ENCODE results near the gene EPB41L5.
"Not testable (repeated sequence)": the region's sequence is repeated elsewhere in the genome, so short reads cannot be mapped to it uniquely, and the experiment has no call there.

EPB41L5 gene

DNA sequence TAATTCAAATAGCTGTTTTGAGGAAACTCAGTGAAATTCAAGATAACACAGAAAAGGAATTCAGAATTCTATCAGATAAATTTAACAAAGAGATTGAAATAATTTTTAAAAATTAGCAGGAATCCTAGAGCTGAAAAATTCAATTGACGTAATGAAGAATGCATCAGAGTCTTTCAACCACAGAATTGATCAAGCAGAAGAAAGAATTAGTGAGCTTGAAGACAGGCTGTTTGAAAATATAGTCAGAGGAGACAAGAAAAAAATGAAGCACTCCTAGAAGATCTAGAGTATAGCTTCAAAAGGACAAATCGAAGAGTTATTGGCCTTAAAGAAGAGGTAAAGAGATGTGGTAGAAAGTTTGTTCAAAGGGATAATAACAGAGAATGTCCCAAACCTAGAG is 122.1 kb downstream of the EPB41L5 start:
- in situ Hi-C loops (cut with HindIII; ENCODE audit: low sequenced_read_pairs): not testable (repeated sequence)

DNA sequence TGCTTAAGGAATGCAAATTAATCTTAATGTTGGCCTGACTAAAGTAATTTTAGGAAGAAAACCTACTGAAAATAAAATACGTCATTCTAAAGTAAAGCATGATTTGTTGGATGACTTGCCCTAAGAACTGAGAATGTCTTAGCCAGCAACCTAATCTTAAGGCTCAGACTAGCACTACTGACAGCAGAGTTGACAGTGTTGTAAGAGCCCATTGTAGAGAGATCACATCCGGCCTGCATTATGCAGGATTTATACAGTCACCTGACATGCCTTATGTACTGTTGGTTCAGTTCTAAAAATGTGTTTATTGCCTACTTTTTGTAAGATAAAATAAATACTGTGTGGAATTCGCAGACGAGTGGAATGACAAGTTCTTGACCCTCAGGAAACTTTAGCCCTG is 128.0 kb downstream of the EPB41L5 start:
- in situ Hi-C loops (cut with HindIII; ENCODE audit: low sequenced_read_pairs): no loop called here

DNA sequence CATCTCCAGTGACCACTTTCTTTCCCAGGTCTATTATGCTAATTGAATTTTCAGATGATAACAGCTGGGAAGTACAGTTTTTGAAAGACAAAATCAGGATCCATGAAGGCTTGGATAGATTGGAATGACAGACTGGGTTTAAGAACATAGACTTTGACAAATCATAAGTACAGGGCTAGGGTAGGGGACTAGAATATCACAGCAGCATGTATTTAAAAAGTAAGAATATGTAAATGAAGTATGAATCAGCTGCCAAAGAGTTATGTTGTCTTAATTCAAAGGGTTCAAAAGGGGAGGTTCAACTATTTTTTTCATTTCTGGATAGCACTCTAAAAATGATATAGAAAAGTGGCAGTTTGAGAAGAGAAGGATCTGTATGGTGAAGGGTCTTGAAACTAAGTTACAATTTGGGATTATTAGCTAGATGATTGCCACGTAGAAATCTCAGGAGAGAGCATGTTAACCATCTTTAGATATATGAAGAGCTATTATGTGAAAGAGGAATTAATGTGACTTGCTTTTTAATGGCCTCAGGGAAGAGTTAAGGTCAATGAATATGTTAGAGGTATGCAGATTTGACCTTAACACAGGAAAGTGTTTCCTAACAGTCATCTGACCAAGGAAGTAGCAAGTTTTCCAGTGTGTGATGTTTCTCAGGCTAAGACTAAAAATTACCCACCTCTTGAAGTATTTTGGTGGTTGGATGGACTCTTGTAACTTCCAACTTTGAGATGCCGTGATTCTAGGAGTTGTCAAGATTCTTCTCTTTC is 128.6 kb downstream of the EPB41L5 start:
- in situ Hi-C loops (cut with HindIII; ENCODE audit: low sequenced_read_pairs): no loop called here

DNA sequence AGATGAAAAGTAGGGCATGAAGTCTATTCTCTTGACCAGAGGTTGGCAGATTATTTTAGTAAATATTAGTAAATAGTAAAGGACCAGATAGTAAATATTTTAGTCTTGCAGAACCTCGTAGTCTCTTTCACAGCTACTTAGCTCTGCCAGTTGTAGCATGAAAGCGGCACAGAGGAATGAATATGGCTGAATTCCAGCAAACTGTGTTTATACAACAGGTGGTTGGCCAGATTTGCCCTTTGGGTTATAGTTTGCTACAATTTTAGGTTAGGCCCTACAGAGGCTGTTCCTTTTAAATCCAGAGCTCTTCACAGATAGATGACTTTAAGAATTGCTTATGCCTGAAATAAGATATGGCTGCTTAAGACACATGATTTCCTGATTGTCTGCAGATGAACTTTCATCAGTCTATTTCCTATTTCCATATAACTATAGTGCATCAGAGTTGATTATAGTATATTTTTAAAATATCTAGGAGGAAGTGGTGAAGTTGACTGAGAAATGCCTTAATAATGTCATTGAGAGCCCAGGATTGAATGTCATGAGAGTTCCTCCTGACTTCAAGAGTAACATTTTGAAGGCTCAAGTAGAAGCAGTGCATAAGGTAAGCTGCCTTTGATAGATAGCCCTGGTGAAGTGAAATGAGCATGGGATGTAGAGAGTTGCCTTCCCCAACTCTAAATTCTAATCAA is 129.8 kb downstream of the EPB41L5 start:
- in situ Hi-C loops (cut with HindIII; ENCODE audit: low sequenced_read_pairs): no loop called here

DNA sequence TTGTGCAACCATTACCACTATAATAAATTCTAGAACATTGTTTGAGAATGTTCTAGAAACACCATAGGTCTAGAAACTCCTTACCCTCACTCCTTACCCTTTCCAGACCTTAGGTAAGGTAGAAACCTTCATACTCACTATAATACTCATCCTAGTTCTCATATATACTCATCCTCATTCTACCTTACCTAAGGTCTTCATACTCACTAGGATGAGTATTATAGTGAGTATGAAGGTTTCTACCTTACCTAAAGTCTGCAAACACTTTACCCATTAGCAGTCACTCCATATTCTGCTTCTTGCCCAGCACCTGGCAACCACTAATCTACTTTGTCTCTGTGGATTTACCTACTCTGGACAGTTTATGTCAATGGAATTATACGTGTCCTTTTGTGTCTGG is 135.4 kb downstream of the EPB41L5 start:
- in situ Hi-C loops (cut with HindIII; ENCODE audit: low sequenced_read_pairs): no loop called here

DNA sequence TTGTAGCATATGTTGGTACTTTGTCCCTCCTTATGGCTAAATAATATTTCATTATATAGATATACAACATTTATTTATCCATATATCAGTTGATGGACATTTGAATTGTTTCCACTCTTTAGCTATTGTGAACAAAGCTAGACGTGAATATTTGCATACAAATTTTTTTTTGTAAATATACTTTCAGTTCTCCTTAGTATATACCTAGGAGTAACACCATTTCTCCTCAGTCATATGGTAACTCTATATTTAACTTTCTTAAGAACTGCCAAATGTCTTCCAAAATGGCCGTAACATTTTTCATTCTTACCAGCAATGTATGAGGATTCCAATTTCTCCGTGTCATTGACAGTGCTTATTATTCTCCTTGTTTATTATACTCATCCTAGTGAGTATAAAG is 135.8 kb downstream of the EPB41L5 start:
- in situ Hi-C loops (cut with HindIII; ENCODE audit: low sequenced_read_pairs): no loop called here

DNA sequence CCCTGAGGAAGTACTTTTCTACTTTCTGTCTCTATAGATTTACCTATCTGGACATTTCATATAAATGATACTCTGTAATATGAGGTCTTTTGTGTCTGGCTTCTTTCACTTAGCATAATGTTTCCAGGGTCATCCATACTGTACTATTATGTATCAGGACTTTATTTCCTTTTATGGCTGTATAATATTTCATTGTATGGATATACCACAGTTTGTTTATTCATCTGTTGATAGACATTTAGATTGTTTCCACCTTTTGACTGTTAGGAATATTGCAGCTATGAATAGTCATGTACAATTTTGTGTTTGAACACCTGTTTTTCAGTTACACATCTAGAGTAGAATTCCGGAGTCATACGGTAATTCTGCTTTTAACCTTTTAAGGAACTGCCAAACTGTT is 136.5 kb downstream of the EPB41L5 start:
- in situ Hi-C loops (cut with HindIII; ENCODE audit: low sequenced_read_pairs): no loop called here

DNA sequence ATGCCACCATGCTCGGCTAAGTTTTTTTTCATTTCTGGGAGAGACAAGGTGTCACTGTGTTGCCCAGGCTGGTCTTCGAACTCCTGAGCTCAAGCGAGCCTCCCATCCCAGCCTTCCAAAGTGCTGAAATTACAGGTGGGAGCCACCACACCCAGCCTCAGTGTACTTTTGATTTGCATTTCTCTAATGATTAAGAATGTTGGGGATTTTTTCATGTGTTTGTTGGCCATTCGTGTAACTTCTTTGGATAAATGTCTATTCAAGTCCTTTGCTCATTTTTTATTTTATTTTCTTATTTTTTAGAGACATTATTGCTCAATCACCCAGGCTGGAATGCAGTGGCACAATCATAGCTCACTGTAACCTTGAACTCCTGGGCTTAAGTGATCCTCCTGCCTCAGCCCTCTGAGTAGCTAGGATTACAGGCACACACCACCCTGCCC is 137.2 kb downstream of the EPB41L5 start:
- in situ Hi-C loops (cut with HindIII; ENCODE audit: low sequenced_read_pairs): no loop called here

DNA sequence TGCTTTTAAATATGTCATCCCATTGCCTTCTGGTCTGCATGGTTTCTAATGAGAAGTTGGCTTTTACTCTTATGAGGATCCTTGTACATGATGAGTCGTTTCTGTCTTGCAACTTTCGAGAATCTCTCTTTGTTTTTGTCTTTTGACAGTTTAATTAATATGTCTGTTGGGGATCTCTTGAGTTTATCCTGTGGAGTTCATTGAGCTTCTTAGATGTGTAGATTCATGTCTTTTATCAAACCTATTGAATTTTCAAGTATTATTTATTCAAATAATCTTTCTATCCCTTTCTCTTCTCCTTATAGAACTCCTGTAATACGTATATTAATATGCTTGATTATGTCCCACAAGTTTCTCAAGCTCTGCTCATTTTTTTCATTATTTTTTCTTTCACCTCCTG is 142.4 kb downstream of the EPB41L5 start:
- in situ Hi-C loops (cut with HindIII; ENCODE audit: low sequenced_read_pairs): no loop called here

DNA sequence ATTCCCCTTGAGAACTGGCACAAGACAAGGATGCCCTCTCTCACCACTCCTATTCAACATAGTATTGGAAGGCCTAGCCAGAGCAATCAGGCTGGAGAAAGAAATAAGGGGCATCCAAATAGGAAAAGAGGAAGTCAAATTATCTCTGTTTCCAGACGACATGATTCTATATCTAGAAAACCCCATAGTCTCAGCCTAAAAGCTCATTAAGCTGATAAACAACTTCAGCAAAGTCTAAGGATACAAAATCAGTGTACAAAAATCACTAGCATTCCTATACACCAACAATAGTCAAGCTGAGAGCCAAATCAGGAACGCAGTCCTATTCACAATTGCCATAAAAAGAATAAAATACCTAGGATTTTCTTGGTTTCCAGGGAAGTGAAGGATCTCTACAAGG is 145.8 kb downstream of the EPB41L5 start:
- in situ Hi-C loops (cut with HindIII; ENCODE audit: low sequenced_read_pairs): not testable (repeated sequence)

DNA sequence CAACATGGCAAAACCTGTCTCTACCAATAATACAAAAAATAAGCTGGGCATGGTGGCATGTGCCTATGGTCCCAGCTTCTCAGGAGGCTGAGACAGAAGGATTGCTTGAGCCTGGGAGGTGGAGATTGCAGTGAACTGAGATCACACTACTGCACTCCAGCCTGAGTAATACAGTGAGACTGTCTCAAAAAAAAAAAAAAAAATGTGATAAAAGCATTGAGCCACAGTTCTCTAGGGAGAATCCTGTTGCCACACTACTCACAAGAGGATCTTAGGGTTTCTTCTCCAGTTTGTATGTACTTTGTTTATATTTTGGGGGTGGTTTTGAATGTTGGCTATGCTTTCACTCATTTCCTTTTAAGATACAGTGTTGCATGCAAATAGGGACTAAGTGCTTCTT is 148.3 kb downstream of the EPB41L5 start:
- in situ Hi-C loops (cut with HindIII; ENCODE audit: low sequenced_read_pairs): no loop called here

DNA sequence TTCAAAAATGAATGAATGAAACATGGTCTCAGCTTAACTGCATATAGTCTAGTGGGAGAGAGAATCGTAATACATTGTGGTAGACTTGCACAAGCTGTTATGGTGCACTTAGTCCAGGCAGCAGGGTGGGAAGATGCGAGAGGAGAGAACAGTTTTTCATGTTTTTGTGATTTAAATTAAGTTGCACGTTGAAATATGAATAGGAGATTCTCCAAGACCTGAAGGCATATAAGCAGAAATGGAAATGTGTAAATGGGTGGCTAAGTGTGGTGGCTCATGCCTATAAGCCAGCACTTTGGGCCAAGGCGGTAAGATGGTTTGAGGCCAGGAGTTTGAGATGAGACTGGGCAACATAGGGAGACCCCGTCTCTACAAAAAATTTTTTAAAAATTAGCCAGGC is 149.8 kb downstream of the EPB41L5 start:
- in situ Hi-C loops (cut with HindIII; ENCODE audit: low sequenced_read_pairs): no loop called here

DNA sequence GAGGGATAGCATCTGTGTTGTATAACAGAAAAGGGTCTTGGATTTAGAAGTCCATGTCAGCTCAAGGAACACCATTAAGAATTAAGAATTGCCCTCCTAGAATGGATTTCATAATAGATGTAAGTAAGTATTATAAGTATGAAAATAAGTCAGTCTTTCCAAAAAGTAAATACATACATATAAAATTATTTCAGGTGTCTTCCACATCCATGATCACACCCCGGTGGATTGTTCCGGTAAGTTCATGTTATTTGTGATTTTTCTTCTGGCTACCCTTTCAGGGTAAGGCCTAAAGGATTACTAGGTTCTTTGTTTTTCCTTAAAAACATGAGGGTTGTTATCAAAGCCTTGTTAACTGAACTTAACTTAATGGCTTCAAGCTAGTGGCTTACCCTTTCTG is 154.4 kb downstream of the EPB41L5 start:
- in situ Hi-C loops (cut with HindIII; ENCODE audit: low sequenced_read_pairs): loop anchor here (5.0 kb wide), 1 partner anchor 60 kb away; no protein-coding TSS in a partner anchor

DNA sequence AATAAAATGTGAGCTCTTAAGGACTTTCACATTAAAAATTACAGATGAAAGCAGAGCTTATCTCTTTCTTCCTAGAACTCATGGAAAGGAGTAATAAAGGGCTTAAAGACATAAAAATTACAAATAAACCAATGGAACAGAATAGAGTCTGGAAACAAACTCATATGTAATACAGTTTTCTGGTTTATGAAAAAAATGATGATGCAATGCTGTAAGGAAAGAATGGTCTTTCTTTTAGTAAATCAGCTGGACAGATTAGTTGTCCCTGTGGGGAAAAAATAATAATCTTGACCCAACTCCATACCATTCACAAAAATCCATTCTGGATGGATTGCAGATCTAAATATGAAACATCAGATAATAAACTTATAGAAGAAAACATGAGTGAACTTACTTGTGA is 156.1 kb downstream of the EPB41L5 start:
- in situ Hi-C loops (cut with HindIII; ENCODE audit: low sequenced_read_pairs): loop anchor here (5.0 kb wide), 1 partner anchor 62 kb away; no protein-coding TSS in a partner anchor

DNA sequence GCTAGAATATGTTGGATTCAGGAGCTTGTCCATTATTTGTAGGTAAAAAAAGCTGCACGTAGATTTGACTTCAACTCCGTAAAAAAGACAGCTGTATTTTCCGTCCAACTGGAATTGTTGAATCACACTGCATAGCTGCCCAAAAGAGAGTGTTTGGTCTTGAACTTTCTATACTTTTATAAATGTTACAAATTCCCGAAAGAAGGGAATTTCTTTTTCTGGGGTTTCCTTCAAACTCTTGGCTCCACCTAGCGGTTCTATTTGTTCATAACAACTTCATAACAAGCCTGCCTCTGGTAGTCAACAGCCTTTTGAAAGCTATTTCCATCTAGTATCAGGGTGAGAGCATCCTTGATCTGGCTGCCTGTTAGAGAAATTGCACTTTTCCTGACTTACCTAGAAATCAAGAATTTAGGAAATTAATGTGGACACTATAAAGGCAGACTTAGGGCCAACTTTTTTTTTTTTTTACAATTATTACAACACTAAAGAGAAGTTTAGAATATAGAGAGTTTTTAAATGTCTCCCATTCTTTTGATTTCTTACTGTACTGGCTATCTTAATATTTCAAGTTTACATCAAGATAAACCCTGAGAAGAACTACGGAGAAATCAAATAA is 162.2 kb downstream of the EPB41L5 start:
- in situ Hi-C loops (cut with HindIII; ENCODE audit: low sequenced_read_pairs): no loop called here

DNA sequence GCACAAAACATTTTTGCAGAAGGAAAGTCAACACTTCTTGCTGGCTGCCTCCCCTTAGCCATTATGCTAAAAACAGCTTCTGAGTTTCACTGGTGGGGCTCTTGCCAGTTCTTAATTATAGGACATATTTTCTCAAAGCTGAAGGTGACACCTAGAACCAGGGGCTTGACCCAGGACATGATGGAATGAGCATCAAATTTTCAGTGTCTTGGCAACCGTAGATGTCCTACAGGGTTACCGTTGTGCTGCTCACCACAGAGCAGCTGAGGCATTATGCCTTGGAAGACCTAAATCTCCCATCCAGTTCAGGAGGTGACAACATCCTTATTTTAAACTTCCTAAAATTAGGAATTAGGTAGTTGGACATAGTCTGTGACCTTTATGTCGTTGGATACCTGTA is 163.6 kb downstream of the EPB41L5 start:
- in situ Hi-C loops (cut with HindIII; ENCODE audit: low sequenced_read_pairs): no loop called here

DNA sequence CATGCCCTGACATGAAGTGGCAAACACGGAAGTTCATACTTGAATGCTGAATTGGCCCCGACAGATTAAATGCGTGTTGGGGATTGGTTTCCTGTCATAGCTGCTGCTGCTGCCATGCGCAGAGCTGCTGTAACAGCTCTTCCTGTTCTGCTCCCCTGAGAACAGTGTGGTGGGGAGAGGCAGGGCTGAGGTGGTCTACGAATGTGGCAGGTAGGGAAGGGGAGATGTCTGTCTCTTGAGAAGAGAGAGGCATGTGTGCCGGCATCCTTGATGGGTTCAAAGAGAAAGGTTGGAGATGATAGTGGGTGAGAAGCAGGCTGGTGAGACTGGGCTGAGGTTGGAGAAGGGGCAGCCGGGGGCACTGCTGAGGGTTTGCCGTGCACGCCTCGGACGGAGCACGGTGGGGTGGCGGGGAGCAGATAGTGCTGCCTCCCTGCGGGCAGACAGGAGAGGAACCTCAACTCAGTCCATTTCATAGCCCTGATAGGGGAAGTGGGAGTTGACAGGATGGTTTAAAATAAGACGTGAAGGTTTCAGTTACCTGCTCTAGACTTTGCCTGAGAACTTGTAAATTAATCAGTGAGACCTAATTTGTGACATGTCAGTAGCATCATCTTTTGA is 164.2 kb downstream of the EPB41L5 start:
- in situ Hi-C loops (cut with HindIII; ENCODE audit: low sequenced_read_pairs): no loop called here

DNA sequence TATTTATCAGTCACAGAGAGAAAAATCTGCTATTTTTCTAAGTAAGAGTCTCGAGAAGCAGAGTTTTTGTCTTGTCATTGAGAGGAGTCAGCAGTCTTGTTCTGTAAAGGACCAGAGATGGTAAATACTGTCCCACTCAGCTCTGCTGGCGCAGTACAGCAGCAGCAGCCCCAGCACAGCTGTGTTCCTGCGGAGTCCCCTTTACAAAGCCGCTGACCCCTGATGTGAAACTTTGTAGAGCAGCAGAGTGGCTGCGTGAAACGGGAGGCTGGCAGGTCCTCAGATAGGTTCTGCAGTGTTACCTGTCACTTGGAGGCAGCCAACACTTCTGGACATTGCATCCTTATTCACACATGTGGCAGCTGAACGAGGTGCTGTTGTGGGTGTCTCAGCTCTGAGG is 165.1 kb downstream of the EPB41L5 start:
- in situ Hi-C loops (cut with HindIII; ENCODE audit: low sequenced_read_pairs): no loop called here

DNA sequence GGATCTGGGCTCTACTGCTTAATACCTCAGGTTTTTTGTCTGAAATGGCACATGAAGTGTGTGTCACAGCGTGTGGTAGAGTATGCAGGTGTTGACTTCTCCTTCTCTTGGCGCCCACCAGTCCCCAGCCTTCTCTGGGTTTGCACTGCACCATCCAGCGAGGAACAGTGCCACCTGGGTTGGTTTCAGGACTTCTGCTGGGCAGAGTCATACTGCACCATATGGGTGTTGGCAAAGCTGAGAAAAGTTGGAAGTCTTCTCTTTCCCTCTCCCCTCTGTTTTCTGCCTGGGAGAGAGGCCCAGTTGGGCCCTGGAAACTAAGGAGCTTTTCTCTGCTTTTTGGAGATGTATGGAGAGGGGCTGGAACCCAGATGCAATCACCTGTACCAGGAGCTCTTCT is 166.5 kb downstream of the EPB41L5 start:
- in situ Hi-C loops (cut with HindIII; ENCODE audit: low sequenced_read_pairs): no loop called here

DNA sequence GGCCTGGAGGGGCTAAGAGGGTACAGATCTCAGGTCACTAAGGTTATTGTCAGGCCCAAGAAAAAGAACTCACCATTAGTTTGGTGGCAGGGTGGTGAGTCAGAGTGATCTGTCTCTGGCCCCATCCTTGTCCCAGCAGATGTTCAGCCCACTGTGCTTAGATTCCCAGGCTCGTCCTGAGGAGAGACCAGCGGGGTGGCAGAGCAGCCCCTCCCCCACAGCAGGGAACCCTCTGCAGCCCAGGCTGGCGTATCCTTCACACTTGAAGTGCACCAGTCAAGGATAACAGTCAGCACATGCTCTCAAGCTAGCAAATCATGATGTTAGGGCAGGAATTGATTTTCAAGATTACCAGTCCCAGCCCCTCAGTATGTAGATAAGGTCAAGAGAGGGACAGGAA is 167.2 kb downstream of the EPB41L5 start:
- in situ Hi-C loops (cut with HindIII; ENCODE audit: low sequenced_read_pairs): no loop called here

DNA sequence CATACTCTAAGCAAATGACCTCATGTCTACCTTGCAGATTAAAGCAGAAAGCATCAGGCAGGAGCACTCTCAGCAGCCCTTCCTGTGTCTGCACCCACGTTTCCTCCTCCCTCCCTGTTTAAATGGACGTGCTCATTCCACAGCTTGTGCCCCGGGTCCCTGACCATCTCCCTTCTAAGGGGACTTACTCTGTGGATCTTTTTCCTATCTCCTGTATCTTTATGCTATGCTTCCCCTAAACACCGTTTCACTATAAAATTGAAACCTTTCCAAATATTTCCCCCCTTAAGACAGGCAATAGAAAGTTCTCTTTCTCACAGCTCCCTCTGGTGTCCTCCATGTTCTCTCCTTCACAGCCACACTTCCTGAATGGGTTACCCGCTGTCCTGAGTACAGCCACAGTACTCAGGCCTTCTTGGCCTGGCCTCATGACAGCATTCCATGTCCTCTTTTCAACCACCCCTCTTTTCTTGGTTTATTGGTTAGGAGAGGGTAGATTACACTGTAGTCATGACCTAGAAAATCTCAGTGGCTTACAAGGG is 169.2 kb downstream of the EPB41L5 start:
- in situ Hi-C loops (cut with HindIII; ENCODE audit: low sequenced_read_pairs): no loop called here
